Globus pallidus (tissue), 1 donor: ENCODE measurements around the gene KCNMA1.

Source experiments
- DNase-seq: peaks from one replicate; pipeline ENCODE4 v3.0.0-alpha.2; 2015; ENCODE audit warnings: low spot score

The KCNMA1 gene

GRCh38 chr10:77180794-77181193 lies 456.8 kb downstream of the KCNMA1 start:
- no peak for DNase-seq

GRCh38 chr10:77180104-77180503 lies 457.5 kb downstream of the KCNMA1 start:
- DNase-seq, result no peak

GRCh38 chr10:77179015-77179695 lies 458.5 kb downstream of the KCNMA1 start:
- DNase-seq, result no peak

GRCh38 chr10:77177589-77177988 lies 460.0 kb downstream of the KCNMA1 start:
- DNase-seq, result no peak

GRCh38 chr10:77177161-77177560 lies 460.4 kb downstream of the KCNMA1 start:
- no peak for DNase-seq

GRCh38 chr10:77176232-77176631 lies 461.4 kb downstream of the KCNMA1 start:
- DNase-seq, result no peak

- DNase-seq, result no peak
Observed at GRCh38 chr10:77175631-77176222, 461.9 kb downstream of the KCNMA1 start.

GRCh38 chr10:77173615-77174461 lies 463.8 kb downstream of the KCNMA1 start:
- peak; percentile 74 for DNase-seq

- no peak for DNase-seq
Observed at GRCh38 chr10:77172086-77172485, 465.5 kb downstream of the KCNMA1 start.

- no peak for DNase-seq
Observed at GRCh38 chr10:77168861-77169260, 468.7 kb downstream of the KCNMA1 start.

- DNase-seq, result no peak
Observed at GRCh38 chr10:77168161-77168560, 469.4 kb downstream of the KCNMA1 start.

GRCh38 chr10:77165445-77166208 lies 472.0 kb downstream of the KCNMA1 start:
- DNase-seq, result peak; percentile 53

- DNase-seq, result no peak
Observed at GRCh38 chr10:77164616-77165311, 472.8 kb downstream of the KCNMA1 start.

GRCh38 chr10:77163670-77164348 lies 473.8 kb downstream of the KCNMA1 start:
- no peak for DNase-seq

- no peak for DNase-seq
Observed at GRCh38 chr10:77162697-77163096, 474.9 kb downstream of the KCNMA1 start.

- DNase-seq, result no peak
Observed at GRCh38 chr10:77160679-77161078, 476.9 kb downstream of the KCNMA1 start.

GRCh38 chr10:77159538-77160110 lies 478.0 kb downstream of the KCNMA1 start:
- peak; percentile 31 for DNase-seq

GRCh38 chr10:77158666-77159065 lies 478.9 kb downstream of the KCNMA1 start:
- no peak for DNase-seq

- DNase-seq, result no peak
Observed at GRCh38 chr10:77157248-77158019, 480.2 kb downstream of the KCNMA1 start.

- DNase-seq, result no peak
Observed at GRCh38 chr10:77156406-77156879, 481.2 kb downstream of the KCNMA1 start.
